Lower leg skin (tissue), 3 donors: Measurements from ENCODE around the gene WDR46.
"Not testable (repeated sequence)": the region's sequence is repeated elsewhere in the genome, so short reads cannot be mapped to it uniquely, and the experiment has no call there.

Experiments
- POLR2A ChIP-seq, 2 donors: fragments of 450-650 bp; IDR thresholded peaks; one replicate each; pipeline ENCODE4 v1.6.1; 2016 to 2017; ENCODE audit warnings: antibody characterized with exemption in 2 of 2, mild to moderate bottlenecking in 1 of 2, moderate library complexity in 1 of 2
- TF ChIP-seq, protein P1 (sequence below), 3 donors: fragments of 450-650 bp; IDR thresholded peaks; one replicate each; pipeline ENCODE4 v1.5.1; 2016; ENCODE audit warnings: antibody characterized with exemption in 3 of 3, mild to moderate bottlenecking in 3 of 3, moderate library complexity in 2 of 3

DNA sequence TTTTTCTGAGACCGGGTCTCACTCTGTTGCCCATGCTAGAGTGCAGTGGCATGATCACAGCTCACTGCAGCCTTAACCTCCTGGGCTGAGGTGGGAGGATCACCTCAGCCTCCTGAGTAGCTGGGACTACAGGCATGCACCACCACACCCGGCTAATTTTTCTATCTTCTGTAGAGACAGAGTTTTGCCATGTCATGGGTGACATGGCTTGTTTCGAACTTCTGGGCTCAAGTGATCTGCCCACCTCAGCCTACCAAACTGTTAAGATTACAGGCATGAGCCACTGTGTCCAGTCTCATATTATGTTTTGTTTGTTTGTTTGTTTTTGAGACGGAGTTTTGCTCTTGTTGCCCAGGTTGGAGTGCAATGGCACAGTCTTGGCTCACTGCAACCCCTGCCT, 3.8 kb downstream of the WDR46 start:
- TF ChIP-seq, protein P1, sequence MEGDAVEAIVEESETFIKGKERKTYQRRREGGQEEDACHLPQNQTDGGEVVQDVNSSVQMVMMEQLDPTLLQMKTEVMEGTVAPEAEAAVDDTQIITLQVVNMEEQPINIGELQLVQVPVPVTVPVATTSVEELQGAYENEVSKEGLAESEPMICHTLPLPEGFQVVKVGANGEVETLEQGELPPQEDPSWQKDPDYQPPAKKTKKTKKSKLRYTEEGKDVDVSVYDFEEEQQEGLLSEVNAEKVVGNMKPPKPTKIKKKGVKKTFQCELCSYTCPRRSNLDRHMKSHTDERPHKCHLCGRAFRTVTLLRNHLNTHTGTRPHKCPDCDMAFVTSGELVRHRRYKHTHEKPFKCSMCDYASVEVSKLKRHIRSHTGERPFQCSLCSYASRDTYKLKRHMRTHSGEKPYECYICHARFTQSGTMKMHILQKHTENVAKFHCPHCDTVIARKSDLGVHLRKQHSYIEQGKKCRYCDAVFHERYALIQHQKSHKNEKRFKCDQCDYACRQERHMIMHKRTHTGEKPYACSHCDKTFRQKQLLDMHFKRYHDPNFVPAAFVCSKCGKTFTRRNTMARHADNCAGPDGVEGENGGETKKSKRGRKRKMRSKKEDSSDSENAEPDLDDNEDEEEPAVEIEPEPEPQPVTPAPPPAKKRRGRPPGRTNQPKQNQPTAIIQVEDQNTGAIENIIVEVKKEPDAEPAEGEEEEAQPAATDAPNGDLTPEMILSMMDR (IDR thresholded peaks at IDR 0.05) = not testable (repeated sequence)
- TF ChIP-seq POLR2A (IDR thresholded peaks at IDR 0.05) = not testable (repeated sequence)
